Fibroblast of mammary gland (primary cell): ENCODE measurements around the gene MAT2A.

Experiments used
- DNase-seq: peaks from one replicate; pipeline ENCODE4 v3.0.0-alpha.2; 2010; ENCODE audit warnings: low read depth
- H3K4me3 ChIP-seq: 2 replicates; pipeline ENCODE4 v1.5.1; 2011; ENCODE audit warnings: low read depth, mild to moderate bottlenecking, low read length, moderate library complexity; ENCODE audit not compliant: control insufficient read depth
- TF ChIP-seq, protein P1 (sequence below): conservative IDR thresholded peaks from 2 replicates; pipeline ENCODE4 v1.5.1; 2011; ENCODE audit warnings: low read depth, low read length, inconsistent platforms; ENCODE audit not compliant: control insufficient read depth, insufficient read depth

Gene MAT2A

DNA sequence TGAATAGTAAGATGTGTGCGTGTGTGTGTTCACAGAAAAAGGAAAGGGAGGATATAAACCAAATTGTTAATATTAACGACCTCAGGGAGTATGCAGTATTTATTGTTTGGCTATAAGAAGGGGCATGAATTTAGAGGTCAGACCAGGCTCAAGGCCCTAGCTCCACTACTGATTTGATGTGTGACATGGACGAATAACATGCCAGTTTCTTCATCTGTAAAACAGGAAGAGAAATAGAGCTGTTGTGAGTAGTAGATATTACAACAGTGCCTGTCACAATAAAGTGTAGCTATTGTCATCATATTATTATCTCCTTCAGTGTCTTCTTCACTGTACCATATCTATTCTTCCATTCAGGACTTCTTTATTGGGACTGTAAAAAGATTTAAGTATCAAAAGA is 4.1 kb upstream of the MAT2A start:
- H3K4me3 ChIP-seq, result no peak overlapping the region
- no peak for DNase-seq
- TF ChIP-seq, protein P1, sequence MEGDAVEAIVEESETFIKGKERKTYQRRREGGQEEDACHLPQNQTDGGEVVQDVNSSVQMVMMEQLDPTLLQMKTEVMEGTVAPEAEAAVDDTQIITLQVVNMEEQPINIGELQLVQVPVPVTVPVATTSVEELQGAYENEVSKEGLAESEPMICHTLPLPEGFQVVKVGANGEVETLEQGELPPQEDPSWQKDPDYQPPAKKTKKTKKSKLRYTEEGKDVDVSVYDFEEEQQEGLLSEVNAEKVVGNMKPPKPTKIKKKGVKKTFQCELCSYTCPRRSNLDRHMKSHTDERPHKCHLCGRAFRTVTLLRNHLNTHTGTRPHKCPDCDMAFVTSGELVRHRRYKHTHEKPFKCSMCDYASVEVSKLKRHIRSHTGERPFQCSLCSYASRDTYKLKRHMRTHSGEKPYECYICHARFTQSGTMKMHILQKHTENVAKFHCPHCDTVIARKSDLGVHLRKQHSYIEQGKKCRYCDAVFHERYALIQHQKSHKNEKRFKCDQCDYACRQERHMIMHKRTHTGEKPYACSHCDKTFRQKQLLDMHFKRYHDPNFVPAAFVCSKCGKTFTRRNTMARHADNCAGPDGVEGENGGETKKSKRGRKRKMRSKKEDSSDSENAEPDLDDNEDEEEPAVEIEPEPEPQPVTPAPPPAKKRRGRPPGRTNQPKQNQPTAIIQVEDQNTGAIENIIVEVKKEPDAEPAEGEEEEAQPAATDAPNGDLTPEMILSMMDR, result no peak

DNA sequence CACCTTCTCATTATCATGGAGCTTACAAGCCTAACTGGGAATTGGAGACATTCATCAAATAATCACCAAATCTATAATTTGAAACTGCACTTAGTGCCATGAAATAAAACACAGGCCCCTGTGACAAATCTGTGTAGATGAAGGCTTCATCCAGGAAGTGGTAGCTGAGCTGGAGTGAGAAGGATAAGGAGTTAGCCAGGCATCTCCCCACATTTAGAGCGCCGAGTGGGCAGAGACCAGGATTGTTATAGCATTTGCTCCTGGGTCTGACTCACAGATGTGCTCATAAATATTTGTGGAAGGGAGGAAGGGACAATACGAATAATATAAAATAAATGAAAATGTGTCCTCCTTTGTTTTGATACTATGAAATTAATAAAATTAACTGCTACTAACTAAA is 2.5 kb upstream of the MAT2A start:
- TF ChIP-seq, protein P1, result no peak
- no peak overlapping the region for H3K4me3 ChIP-seq
- peak; percentile 86 for DNase-seq

DNA sequence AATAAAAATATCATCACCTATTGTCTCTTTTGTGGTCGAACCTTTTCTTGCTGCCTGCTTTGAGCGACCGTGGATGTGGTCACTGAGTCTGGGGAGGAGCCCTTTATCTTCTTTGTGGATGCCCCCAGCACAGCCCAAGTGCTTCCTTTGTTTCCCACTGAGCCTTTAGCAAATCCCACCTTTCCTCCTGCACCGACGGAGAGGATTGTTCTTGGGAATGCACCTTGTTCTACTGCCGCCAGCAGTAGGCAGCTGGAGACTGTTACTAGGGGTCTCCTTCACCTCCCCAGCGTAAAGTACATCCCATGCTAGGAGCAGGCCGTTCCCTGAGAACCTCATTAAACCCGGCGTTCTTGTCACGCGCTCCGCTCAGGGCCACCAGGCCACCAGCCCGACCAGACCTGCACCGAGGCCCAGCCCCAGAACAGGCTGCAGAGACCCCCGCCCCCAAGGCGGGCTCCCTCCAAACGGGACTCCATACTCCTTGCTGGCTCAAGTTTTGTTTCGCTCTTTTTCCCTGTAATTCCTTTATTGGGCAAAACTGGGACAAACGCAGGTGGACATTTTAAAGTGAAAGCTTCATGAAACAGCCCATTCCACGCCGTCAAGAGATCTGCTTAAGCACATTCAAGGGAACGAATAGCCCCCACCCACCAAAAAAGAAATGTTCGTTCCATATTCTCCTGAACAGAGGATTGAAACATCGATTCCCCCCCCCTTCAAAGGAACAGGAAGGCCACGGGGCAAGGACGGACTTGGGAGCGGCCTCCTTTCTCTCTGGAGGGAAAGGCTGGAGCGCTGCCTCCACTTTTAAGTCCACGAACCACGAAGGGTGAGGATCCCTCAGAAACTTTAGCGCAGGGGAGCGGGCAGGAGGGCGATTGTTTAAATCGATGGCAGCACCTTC is 1.1 kb upstream of the MAT2A start:
- peak; percentile 38 for DNase-seq
- peak overlapping the region; percentile 86 for H3K4me3 ChIP-seq
- TF ChIP-seq, protein P1, result no peak

DNA sequence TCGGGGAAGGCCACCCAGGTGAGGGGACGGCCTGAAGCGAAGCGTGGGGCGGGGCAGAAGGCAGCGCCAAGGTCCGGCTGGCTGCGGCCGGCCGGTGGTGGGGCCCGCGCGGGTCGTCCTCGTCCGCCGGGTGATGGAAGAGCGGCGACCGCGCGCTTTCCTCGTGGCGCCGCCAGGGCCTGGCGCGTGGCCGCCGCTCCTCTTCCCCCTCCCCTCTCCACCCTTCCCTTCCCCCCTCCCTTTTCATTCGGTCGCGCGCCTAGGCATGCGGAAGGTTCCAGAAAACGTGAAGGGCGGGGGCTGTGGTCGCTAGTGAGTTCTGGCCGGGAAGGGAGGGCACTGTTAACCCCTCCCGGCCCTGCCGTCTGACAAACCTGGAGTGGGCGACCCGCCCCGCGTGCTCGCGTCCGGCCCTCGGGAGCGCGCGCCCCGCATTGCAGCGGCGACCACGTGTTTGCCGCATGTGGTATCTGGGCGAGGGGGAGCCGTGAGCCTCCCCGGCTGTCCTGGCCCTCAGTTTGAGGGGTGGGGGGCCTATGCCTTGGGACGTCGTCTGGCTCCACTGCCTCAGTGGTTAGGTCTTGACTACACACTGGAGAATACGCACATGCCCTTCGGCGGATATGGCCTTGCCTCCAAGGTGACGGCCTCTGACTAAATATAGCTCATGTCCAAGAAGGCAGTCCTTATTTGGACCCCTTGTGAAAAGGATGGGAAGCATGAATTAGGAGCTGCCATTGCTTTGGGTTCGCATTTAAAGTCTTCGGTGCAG is 579 bp downstream of the MAT2A start:
- peak overlapping the region; percentile 86 for H3K4me3 ChIP-seq
- TF ChIP-seq, protein P1, result no peak
- DNase-seq, result peak; percentile 56

DNA sequence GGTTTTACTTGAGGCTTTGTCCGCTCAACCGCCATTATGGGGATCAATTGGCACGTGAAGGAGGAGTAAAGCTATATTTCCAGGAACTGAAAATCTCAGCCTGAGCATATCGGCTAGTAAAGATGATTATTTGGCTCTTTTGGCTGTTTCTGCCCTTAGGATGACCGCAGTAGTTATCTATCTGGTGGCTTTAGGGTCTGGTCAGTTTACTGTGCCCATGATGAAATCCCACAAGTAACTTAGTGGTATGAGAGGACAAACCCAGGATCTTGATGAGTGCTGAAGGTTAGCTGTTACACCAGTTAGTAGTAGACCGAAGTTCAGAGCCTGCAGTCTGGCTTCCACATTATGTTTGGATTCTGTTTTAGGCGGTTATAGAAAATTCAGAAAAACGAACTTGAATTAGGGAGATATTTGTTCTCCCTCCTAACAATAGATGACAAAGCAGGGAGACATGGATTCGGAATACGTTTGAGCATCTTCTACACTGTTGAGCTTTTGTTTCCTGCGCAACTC is 1.2 kb downstream of the MAT2A start:
- TF ChIP-seq, protein P1, result no peak
- no peak for DNase-seq
- H3K4me3 ChIP-seq, result peak overlapping the region; percentile 86

DNA sequence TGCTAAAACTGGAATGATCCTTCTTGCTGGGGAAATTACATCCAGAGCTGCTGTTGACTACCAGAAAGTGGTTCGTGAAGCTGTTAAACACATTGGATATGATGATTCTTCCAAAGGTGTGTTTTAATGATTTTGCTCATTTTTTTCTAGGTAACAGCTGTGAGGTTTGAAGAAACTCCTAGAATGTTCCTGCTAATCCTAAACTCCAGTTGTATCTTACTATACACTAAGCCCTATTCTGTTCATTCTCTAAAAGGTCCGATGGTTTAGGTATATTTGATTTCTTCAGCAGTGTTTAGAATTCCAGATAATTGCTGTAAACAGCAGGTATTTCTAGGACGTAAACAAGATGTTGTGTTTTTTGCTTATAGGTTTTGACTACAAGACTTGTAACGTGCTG is 2.3 kb downstream of the MAT2A start:
- DNase-seq, result no peak
- peak overlapping the region; percentile 86 for H3K4me3 ChIP-seq
- TF ChIP-seq, protein P1, result no peak
